Neutrophil (primary cell): Measurements from ENCODE around the gene DCLK2.

Experiments used
- H3K27ac ChIP-seq: fragments of 200-600 bp; sonication (generic); 2 replicates; pipeline ENCODE4 v1.5.1; 2016; ENCODE audit warnings: mild to moderate bottlenecking, moderate library complexity
- H3K27me3 ChIP-seq: fragments of 200-600 bp; sonication (generic); 2 replicates; pipeline ENCODE4 v1.6.0; 2016; ENCODE audit warnings: mild to moderate bottlenecking
- H3K36me3 ChIP-seq: fragments of 200-600 bp; sonication (generic); 2 replicates; pipeline ENCODE4 v1.5.1; 2017
- H3K4me1 ChIP-seq, 2 experiments: fragments of 200-600 bp in 1 of 2; sonication (generic) in 1 of 2; 1 replicate in 1 of 2; 2 replicates in 1 of 2; pipeline versions ENCODE4 v1.5.1 to v1.6.1; 2013 to 2016; ENCODE audit warnings: low read depth in 1 of 2, low read length in 1 of 2, mild to moderate bottlenecking in 1 of 2, moderate library complexity in 1 of 2; ENCODE audit not compliant: control insufficient read depth in 1 of 2, insufficient read depth in 1 of 2
- H3K4me3 ChIP-seq, 2 experiments: fragments of 200-600 bp in 1 of 2; sonication (generic) in 1 of 2; 1 replicate in 1 of 2; 2 replicates in 1 of 2; pipeline ENCODE4 v1.5.1; 2013 to 2016; ENCODE audit warnings: low read depth in 1 of 2, low read length in 1 of 2, mild to moderate bottlenecking in 1 of 2, moderate library complexity in 1 of 2
- H3K9me3 ChIP-seq: fragments of 200-600 bp; sonication (generic); 2 replicates; pipeline ENCODE4 v1.5.1; 2016
- CTCF ChIP-seq: fragments of 200-600 bp; sonication (generic); IDR thresholded peaks from 2 replicates; pipeline ENCODE4 v1.5.1; 2016; ENCODE audit warnings: antibody characterized with exemption

DCLK2 gene

GRCh38 chr4:150243932-150244331 is 165.7 kb downstream of the DCLK2 start:
- Histone ChIP-seq H3K36me3 (no peaks in the 10 kb centered on the region), H3K27me3 (no peaks in the 10 kb centered on the region), H3K9me3 (no peaks in the 10 kb centered on the region), H3K4me3 (no peak overlapping the region), H3K4me1 (no peaks in the 10 kb centered on the region), H3K27ac (no peak overlapping the region)
- no peak for TF ChIP-seq CTCF

- no peak for TF ChIP-seq CTCF
- Histone ChIP-seq H3K4me1 (no peaks in the 10 kb centered on the region), H3K27ac (no peak overlapping the region), H3K4me3 (no peak overlapping the region), H3K9me3 (no peaks in the 10 kb centered on the region), H3K27me3 (no peaks in the 10 kb centered on the region), H3K36me3 (no peaks in the 10 kb centered on the region)
These were observed 166.4 kb downstream of the DCLK2 start for GRCh38 chr4:150244600-150244999.

- H3K4me1 ChIP-seq: no peaks in the 10 kb centered on the region
- H3K27me3 ChIP-seq: no peaks in the 10 kb centered on the region
- no peak for TF ChIP-seq CTCF
- H3K4me3 ChIP-seq: no peak overlapping the region
- H3K27ac ChIP-seq: no peak overlapping the region
- no peaks in the 10 kb centered on the region for H3K36me3 ChIP-seq
- H3K9me3 ChIP-seq: no peaks in the 10 kb centered on the region
These were observed 168.9 kb downstream of the DCLK2 start for GRCh38 chr4:150247184-150247583.

- Histone ChIP-seq H3K4me1 (no peaks in the 10 kb centered on the region), H3K36me3 (no peaks in the 10 kb centered on the region), H3K9me3 (no peaks in the 10 kb centered on the region), H3K4me3 (no peak overlapping the region), H3K27ac (no peak overlapping the region), H3K27me3 (no peaks in the 10 kb centered on the region)
- no peak for TF ChIP-seq CTCF
These were observed 169.9 kb downstream of the DCLK2 start for GRCh38 chr4:150248181-150248580.

GRCh38 chr4:150250293-150250997 is 172.2 kb downstream of the DCLK2 start:
- no peak overlapping the region for H3K4me3 ChIP-seq
- no peaks in the 10 kb centered on the region for H3K9me3 ChIP-seq
- H3K4me1 ChIP-seq: no peaks in the 10 kb centered on the region
- no peaks in the 10 kb centered on the region for H3K36me3 ChIP-seq
- TF ChIP-seq CTCF: no peak
- H3K27me3 ChIP-seq: no peaks in the 10 kb centered on the region
- no peak overlapping the region for H3K27ac ChIP-seq
